Stimulated activated CD4-positive, alpha-beta T cell treated with anti-CD3 and anti-CD28 coated beads, Interleukin-1b, Interleukin-23, amount 100 ng/mL, for 48 hours (primary cell): ENCODE results near the gene PSMB4.
"Not testable (repeated sequence)": the region's sequence is repeated elsewhere in the genome, so short reads cannot be mapped to it uniquely, and the experiment has no call there.

Source experiments
- DNase-seq: peaks from one replicate; pipeline ENCODE4 v3.0.0-alpha.2; 2020

Gene PSMB4

DNA sequence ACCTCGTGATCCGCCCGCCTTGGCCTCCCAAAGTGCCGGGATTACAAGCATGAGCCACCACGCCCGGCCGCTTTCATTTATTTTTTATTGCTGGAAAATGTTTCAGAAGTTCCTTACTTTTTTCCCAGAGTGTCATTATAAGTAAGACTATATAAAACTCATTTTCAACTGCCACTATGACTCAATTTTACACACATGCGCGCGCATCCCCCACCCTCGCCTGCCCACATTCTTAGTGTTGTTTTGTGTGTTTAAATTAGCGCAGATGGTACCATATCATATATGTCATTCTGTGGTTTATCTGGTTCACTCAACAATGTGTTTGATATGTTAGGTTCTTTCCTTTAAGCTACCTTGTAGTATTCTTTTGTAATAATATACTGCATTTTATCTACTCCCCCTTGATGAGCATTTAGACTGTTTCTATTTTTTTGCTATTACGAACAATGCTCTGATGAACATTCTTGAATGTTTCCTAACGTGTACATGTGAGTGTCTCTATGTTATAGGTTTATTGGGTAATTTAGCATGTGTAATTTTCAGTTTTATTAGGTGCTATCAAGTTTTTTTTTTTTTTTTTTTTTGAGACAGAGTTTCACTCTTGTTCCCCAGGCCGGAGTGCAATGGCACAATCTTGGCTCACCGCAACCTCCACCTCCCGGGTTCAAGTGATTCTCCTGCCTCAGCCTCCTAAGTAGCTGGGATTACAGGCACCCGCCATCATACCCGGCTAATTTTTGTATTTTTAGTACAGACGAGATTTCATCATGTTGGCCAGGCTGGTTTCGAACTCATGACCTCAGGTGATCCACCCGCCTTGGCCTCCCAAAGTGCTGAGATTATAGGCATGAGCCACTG, 8.9 kb upstream of the PSMB4 start:
- not testable (repeated sequence) for DNase-seq

DNA sequence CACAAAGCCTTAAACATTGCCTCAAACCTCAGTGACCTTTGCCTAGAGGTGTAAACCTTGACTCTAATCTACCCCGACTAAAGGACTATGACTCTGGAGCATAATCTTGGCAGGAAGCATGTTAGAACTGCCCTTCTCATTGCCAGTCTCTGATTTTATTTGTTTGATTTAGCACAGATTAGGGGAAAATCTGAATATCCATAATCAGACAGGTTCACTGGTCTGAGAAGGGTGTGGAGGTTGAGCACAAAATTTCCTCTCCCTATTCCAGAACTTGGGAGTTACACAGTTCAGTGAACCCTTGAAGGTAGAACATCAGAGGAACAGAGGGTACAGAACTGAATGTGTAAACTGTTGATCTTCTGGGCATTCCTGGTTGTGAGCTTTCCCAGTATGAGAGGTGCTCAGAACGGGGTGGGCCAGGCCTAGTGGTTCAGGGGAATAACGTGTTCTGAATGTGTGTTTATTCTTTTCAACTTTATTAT, 8.3 kb upstream of the PSMB4 start:
- no peak for DNase-seq

DNA sequence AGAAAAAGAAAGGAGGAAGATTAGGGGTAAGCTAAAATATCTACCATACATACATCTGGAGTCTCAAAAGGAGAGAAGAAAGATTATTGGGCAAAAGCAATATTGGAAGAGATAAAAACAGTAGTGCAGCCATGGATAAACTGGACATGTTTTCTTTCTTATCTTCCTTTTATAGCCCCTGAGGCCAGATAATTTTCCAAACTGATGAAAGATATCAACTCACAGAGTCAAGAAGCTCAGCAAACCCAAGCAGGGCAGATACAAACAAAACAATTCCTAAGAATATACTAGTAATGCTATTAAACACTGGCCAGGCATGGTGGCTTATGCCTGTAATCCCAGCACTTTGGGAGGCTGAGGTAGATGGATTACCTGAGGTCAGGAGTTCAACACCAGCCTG, 5.8 kb upstream of the PSMB4 start:
- no peak for DNase-seq

DNA sequence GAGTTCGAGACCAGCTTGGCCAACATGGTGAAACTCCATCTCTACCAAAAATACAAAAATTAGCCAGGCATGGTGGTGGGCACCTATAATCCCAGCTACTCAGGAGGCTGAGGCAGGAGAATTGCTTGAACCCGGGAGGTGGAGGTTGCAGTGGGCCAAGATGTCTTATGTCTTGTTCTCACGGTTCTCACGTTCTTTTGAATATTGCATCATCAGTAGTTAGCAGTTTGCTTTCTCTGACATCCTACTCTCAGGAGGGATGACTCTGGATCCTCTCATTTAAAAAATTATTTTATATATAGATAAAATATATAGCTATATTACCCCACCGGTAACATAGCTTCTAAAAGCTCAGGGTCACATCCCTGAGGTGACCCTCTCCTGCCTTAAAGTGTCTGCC, 3.1 kb upstream of the PSMB4 start:
- not testable (repeated sequence) for DNase-seq

DNA sequence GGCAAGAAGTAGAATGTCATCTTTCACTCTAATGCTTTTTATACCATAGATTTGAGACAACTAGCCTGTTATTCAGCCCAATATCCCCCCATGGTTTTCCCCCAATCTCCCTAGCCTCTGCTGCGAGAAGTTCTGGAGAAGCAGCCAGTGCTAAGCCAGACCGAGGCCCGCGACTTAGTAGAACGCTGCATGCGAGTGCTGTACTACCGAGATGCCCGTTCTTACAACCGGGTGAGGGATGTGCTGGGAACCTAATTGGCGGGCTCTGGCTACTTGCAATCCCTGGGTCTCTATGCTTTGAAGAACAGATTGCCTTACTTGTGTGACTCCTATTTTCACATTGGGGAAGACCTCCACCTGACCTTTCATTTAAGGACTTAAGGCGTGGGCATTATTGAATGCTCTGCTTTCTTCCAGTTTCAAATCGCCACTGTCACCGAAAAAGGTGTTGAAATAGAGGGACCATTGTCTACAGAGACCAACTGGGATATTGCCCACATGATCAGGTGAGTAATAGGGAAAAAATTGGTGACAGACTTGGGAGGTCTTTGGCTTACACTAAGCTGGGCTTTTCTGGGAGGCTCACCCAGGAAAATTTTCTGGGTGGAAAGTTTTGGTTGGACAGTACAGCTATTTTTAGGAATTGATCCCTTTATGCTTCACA, 1.9 kb downstream of the PSMB4 start:
- DNase-seq = no peak

DNA sequence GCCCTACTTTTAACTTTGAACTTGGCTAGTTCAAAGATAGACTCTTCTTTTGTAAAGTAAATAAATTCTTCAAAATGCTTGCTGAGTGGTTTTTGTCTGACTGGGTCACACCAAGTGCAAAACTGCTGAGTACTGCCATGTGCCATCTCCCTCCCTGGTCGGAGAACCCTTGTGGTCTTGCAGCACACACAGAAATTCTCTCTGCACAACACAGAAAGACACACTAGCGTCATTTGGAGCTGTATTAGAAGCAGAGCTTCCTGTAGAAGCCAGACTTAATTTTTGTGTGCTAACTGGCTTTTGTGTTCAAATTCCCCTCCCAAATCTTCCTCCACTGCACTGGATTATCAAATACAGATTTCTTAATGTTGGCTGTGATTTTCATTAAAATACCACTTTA, 2.5 kb downstream of the PSMB4 start:
- no peak for DNase-seq

DNA sequence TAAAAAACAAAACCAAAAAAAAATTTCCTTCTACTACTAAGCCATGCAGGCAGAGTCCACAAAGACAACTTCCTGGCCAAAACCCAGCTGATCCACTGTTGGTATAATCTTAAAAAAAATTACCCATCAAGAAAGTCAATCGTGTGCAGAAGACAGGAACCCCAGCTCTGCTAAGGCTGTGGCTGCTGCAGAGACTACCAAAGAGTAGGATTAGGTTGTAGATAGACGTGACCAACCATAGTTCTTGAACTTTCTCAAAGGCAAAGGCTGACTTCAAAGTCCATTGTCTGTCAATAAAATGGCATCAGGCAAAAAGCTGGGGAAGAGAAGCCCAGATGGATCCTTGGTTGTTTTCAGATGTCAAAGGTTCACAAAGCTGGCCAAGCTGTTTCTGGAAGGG, 3.4 kb downstream of the PSMB4 start:
- DNase-seq = no peak

DNA sequence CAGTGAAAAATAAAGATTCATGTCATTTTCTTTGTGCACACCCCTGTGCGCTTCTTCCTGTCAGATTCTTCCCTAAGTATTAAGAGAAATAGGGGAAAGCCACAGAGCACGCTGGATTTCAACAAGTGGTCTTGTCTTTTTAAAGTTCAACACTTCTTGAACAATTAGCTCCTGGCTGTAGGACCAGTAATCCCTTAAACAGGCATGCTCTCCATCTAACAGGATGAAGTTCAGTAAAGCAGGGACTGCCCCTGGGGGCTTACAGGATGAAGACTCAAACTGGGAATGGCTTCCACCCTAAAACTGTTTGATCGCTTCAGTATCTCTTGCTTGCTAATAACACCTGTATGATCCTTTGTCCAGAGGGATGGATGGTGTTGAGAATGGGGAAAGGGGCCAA, 4.2 kb downstream of the PSMB4 start:
- DNase-seq = no peak

DNA sequence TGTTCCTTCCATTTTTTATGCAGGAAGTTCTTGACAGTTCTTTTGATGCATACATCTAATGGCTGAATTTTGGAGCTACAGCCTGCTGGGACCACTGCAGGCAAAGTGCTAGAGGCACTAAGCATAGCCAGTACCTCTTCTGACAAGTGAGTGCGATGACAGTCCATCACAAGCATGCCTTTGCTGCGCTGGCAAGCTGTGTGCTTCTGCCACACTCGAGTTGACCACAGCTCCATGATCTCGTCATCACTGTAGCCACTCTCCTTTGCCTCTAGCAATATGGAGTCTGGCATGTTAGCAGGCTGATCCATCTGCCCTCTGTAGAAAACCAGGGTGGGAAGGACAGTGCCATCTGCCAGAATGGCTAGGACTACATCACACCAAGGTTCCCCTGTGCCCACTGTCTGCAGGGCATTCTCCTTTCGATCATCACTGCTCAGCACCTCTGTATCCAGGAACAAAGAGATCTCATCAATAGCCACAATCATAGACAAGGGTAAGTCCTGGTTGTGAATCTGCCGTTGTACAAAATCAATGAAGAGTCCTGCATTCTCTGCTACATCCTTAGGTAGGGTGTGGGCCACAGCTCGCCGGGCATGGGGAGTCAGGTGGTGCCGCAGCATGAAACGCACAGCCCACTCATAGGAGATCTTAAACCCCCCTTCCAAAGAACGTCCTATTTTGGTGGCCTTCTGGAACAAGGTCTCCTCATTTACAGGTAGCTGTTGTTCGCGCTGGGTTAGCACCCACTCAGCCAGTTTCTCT, 6.0 kb downstream of the PSMB4 start:
- no peak for DNase-seq

DNA sequence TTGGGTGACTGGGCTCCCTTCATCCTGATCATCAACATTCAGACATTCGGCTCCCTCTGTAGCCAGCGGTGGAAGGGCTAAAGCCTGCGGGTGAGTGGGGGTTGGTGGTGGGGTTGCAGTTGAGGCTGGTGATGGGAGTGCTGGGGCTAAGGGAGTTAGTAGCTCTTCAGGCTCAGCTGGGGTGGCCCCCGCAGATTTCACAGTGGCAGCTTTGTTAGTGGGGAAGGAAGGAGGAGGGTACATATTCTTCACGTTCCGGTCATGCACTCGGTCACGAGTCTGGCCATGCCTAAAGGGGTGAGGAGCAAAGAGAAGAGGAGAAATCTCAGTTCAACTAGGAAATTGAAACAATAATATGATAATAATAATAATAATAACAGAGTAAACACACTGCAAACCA, 6.8 kb downstream of the PSMB4 start:
- no peak for DNase-seq

DNA sequence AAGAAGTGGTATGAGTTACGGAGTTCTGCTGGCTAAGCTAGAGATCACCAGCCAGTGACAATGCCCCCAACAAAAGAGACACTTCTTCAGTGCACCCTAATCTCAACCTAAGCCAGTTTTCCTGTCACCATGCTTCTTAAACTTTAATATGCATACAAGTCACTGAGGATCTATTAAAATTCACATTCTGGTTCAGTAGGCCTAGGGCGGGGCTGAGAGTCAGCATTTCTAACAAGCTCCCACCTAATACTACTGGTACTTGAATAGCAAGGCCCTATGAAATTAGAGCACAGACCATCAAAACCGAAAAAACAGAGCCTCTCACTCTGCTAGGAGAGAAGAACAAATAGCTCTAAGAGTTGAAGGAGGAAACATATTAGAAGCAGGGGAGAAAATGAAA, 7.9 kb downstream of the PSMB4 start:
- DNase-seq = no peak

DNA sequence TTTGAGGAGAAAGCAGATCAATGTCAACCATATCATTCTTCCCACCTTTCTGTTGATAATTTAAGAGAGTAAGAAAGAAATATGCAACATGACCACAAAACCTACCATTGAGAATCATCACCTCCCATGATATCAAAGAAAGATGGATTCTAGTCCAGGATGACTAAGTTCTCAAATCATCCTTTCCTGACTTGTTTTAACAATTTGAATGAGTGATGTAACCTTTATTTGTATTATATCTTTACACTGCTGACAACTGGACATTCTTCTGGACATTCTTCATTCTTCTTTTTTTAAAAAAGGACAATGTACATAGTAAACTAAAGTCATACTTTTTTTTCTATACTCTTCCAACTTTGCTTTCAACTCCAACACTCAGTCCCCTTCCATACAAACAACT, 9.5 kb downstream of the PSMB4 start:
- no peak for DNase-seq

DNA sequence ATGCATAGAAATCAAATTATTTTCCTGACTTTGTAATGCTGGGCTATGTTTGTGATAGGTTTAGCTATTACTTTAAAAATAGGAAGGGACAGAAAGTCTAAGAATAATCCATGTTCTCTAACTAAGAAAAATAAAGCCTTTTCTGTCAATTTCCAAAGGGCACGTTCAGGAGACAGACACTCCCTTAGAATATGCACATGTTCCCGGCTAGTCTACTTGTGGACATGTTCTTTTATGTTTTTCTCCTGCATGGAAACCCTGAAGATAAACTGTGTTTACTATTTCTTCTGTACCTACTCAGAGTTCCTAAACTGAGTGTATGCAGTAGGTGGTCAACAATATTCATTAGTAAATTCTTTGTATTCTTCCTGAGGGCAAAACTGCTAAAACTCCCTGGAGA, 12.5 kb downstream of the PSMB4 start:
- no peak for DNase-seq

DNA sequence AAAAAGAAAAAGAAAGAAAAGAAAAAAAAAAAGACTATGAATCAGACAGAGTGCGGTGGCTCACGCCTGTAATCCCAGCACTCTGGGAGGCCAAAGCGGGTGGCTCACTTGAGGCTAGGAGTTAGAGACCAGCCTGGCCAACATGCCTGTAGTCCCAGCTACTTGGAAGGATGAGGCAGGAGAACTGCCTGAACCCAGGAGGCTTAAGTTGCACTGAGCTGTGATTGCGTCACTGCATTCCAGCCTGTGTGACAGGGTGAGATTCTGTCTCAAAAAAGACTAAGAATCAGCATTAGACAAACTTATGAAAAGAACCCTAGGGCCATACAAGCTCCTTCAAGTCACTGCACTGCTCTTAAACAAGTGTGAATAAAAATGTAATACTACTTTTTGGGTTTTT, 16.9 kb downstream of the PSMB4 start:
- DNase-seq = no peak

DNA sequence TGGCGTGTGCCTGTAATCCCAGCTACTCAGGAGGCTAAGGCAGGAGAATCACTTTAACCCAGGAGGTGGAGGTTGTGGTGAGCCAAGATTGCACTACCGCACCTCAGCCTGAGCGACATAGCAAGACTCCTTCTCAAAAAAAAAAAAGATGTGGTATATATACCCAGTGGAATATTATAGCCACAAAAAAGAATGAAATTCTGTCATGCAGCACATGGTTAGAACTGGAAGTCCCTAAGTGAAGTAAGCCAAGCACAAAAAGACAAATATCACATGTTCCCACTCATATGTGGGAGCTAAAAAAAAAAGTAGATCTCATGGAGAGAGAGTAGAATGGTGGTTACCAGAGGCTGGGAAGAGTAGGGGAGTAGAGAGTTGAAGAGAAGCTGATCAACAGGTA, 18.7 kb downstream of the PSMB4 start:
- no peak for DNase-seq

DNA sequence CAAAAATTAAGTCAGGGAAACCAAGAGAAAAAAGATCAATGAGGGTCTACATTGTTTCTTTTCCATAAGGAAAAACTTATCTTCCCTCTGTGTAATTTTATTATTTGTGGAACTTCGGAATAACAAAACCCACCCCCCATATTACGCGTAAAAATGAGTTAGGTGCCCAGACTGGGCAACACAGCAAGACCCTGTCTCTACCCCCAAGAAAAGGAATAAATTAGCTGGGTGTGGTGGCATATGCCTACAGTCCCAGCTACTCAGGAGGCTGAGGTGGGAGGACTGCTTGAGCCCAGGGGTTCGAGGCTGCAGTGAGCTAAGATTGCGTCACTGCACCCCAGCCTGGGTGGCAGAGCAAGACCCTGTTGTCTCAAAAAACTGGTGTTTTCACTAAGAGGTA, 20.4 kb downstream of the PSMB4 start:
- DNase-seq = no peak

DNA sequence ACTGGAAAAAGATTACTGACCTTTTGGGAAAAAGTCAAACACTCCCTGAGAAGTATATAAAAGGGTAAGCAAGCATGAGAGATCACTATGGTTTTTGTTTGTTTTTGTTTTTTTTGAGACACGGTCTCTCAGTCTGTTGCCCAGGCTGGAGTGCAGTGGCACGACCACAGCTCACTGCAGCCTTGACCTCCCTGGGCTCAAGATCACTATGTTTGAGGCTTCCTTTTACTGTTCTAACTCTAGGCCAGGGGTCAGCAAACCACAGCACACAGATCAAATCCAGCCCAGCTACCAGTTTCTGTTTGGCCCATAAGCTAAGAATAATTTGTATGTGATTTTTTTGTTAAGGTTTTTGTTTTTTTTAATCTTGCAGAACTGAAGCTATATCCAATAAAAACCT, 25.7 kb downstream of the PSMB4 start:
- no peak for DNase-seq

DNA sequence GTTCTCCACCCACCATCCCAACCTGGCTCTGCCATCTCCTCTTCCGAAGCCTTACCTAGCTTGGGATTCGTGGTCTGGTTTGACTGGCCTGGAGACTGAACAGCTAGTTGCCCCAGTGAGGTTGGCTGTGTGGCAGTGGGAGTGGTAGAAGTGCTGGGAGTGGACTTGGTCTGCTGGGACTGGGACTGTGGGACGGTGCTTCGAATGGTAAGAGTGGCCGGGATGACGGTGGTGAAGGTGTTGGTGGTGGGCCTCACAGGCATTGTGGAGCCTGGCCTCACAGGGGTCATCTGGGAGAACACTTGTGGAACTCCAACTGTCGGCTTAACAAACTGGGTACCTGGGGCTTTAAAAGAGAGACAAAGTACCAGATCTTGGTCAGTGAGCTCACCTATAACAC, 28.7 kb downstream of the PSMB4 start:
- no peak for DNase-seq

DNA sequence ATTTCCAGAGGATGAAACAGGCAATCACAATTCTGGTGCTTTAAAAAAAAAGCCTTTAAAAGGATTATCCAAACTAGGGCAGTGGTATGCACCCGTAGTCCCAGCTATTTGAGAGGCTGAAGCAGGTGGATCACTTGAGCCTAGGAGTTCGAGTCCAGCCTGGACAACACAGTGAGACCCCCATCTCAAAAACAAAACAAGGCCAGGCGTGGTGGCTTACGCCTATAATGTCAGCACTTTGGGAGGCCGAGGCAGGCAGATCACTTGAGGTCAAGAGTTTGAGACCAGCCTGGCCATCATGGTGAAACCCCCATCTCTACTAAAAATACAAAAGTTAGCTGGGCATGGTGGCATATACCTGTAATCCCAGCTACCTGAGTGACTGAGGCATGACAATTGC, 34.5 kb downstream of the PSMB4 start:
- not testable (repeated sequence) for DNase-seq

DNA sequence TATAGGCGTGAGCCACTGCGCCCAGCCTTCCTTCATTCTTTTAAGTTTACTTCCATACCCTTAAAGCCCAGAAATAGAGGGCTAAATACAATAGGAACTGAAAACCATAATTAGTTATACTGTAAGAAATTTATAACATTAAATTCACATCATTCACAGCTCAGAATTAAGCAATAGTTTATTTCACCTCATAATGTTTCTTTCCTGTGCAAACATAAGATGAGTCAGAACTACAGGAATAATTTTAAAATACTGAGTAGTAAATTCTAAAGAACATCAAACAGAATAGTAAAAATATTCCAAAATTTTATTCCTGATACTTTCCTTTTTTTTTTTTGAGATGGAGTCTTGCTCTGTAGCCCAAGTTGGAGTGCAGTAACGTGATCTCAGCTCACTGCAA, 35.8 kb downstream of the PSMB4 start:
- no peak for DNase-seq

DNA sequence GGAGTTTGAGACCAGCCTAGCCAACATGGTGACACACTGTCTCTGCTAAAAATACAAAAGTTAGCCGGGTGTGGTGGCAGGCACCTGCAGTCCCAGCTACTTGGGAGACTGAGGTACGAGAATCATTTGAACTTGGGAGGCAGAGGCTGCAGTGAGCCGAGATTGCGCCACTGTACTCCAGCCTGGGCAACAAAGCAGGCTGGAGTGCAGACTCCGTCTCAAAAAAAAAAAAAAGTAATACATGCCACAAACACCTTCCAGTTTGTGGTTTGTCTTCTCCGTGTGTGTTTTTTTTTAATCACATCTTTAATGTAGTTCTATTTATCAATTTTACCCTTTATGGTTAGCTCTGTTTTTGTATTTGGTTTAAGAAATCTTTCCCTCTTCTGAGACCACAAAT, 37.6 kb downstream of the PSMB4 start:
- DNase-seq = no peak

DNA sequence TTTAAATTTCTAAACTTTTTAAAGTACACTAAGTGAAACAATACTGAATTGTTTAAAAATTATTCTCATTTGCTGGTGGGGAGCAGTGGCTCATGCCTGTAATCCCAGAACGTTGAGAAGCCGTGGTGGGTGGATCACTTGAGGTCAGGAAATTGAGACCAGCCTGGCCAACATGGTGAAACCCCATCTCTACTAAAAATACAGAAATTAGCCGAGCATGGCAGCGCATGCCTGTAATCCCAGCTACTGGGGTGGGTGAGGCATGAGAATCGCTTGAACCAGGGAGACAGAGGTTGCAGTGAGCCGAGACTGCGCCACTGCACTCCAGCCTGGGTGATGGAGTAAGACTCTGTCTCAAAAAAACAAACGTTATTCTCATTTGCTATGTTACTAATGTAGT, 38.0 kb downstream of the PSMB4 start:
- not testable (repeated sequence) for DNase-seq

DNA sequence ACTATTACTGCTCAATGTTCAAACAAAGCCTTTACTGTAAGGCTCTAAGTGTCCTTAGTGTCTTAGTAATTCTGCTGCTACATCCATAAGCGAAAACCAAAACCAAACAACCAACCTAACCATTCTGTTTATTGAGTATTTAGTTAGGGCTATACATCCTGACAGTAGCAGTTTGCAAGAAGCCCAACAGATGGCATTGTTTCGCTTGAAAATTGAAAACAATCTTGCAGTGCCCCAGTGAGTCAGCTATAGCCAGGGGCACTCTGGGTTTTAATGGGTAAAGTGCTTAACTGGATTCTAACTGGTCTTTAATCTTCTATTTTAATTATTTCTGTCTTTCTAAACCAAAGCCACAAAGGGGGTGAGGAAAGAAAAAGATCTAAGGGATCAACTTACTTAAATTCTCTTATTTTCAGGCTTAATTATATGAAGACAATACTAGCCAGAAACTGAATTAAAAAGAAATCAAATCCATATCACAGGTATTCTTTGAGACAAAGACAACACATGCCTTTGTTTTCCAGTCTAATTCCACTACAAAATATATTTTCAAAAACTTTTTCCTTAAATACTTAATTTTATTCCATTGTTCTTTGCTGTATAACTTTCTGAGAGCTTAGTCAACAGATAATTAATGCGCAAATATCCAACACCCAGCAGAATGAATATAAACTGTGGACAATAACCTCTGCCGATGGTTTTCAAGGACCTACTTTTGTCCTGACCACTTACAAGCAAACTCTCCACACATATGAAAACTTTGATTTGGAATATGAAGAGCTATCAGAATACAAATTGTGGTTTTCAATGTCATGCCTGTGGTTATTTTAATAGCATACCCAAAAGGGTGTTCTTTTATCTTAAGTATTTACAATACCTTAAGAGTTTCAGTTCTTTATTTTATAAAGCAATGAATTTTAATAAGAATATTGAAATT, 44.7 kb downstream of the PSMB4 start:
- DNase-seq = peak; percentile 52
